ENCODE results near the gene ZNF385B. TPM values are rescaled to one million over a fixed set of nuclear protein-coding genes. Genes with fewer than 3 reads are reported as not detected.

The ZNF385B gene
- total and polyA plus RNA-seq, 4 donors, result 3.0 to 7.2 (median 3.9) TPM

DNA sequence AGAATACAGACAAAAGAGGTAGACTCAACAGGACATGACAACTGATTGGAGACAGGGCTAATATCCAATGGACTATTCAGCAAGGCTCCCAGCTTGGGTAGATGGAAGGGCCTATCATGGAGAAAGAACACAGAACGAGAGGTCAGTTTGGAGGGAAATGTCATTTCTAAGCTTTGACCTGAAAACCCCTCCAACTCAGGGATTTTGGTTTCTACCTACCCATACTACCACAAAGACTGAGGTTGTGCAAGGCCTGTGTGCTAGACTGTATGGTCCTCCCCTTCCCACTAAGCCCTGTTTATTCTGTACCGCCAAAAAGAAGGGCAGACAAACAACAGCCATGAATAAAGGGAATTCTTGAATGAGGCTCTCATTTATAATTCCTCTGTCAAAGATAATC lies 288.9 kb downstream of the ZNF385B start:
- H3K36me3 ChIP-seq (ENCODE audit: control insufficient read depth in 4 of 4, insufficient read depth in 3 of 4, low read depth in 1 of 4, low read length in 3 of 4), result no peaks in the 10 kb centered on the region
- no peaks in the 10 kb centered on the region for H3K27me3 ChIP-seq (ENCODE audit: control insufficient read depth in 4 of 4, insufficient read depth in 4 of 4, low read length in 3 of 4)
- H3K4me3 ChIP-seq (ENCODE audit: low read depth in 1 of 3, low read length in 3 of 3), result no peak overlapping the region
- no peaks in the 10 kb centered on the region for H3K9me3 ChIP-seq (ENCODE audit: control insufficient read depth in 4 of 4, low read length in 3 of 4)
- H3K4me1 ChIP-seq (ENCODE audit: control insufficient read depth in 4 of 4, insufficient read depth in 4 of 4, low read length in 3 of 4), result peaks cover 6 to 27% (median 17%) of the 10 kb centered on the region in 4 donors
- no peak overlapping the region for H3K27ac ChIP-seq (ENCODE audit: low read depth in 1 of 2, low read length in 2 of 2)
- 78% methylated on average over 2 of the region's 2 CpGs for WGBS
- TF ChIP-seq, protein P1, sequence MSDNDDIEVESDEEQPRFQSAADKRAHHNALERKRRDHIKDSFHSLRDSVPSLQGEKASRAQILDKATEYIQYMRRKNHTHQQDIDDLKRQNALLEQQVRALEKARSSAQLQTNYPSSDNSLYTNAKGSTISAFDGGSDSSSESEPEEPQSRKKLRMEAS (IDR thresholded peaks at IDR 0.05), result no peak
- TF ChIP-seq, protein P2, sequence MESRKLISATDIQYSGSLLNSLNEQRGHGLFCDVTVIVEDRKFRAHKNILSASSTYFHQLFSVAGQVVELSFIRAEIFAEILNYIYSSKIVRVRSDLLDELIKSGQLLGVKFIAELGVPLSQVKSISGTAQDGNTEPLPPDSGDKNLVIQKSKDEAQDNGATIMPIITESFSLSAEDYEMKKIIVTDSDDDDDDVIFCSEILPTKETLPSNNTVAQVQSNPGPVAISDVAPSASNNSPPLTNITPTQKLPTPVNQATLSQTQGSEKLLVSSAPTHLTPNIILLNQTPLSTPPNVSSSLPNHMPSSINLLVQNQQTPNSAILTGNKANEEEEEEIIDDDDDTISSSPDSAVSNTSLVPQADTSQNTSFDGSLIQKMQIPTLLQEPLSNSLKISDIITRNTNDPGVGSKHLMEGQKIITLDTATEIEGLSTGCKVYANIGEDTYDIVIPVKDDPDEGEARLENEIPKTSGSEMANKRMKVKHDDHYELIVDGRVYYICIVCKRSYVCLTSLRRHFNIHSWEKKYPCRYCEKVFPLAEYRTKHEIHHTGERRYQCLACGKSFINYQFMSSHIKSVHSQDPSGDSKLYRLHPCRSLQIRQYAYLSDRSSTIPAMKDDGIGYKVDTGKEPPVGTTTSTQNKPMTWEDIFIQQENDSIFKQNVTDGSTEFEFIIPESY (IDR thresholded peaks at IDR 0.05), result no peak
- no peak for TF ChIP-seq YY1 (IDR thresholded peaks at IDR 0.05)
- TF ChIP-seq EGR1 (IDR thresholded peaks at IDR 0.05; ENCODE audit: low read depth in 2 of 2), result no peak
- no peak for TF ChIP-seq TAF1 (conservative IDR thresholded peaks at IDR 0.05)
- TF ChIP-seq, protein P3, sequence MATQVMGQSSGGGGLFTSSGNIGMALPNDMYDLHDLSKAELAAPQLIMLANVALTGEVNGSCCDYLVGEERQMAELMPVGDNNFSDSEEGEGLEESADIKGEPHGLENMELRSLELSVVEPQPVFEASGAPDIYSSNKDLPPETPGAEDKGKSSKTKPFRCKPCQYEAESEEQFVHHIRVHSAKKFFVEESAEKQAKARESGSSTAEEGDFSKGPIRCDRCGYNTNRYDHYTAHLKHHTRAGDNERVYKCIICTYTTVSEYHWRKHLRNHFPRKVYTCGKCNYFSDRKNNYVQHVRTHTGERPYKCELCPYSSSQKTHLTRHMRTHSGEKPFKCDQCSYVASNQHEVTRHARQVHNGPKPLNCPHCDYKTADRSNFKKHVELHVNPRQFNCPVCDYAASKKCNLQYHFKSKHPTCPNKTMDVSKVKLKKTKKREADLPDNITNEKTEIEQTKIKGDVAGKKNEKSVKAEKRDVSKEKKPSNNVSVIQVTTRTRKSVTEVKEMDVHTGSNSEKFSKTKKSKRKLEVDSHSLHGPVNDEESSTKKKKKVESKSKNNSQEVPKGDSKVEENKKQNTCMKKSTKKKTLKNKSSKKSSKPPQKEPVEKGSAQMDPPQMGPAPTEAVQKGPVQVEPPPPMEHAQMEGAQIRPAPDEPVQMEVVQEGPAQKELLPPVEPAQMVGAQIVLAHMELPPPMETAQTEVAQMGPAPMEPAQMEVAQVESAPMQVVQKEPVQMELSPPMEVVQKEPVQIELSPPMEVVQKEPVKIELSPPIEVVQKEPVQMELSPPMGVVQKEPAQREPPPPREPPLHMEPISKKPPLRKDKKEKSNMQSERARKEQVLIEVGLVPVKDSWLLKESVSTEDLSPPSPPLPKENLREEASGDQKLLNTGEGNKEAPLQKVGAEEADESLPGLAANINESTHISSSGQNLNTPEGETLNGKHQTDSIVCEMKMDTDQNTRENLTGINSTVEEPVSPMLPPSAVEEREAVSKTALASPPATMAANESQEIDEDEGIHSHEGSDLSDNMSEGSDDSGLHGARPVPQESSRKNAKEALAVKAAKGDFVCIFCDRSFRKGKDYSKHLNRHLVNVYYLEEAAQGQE (IDR thresholded peaks at IDR 0.05), result no peak
- TF ChIP-seq, protein P4, sequence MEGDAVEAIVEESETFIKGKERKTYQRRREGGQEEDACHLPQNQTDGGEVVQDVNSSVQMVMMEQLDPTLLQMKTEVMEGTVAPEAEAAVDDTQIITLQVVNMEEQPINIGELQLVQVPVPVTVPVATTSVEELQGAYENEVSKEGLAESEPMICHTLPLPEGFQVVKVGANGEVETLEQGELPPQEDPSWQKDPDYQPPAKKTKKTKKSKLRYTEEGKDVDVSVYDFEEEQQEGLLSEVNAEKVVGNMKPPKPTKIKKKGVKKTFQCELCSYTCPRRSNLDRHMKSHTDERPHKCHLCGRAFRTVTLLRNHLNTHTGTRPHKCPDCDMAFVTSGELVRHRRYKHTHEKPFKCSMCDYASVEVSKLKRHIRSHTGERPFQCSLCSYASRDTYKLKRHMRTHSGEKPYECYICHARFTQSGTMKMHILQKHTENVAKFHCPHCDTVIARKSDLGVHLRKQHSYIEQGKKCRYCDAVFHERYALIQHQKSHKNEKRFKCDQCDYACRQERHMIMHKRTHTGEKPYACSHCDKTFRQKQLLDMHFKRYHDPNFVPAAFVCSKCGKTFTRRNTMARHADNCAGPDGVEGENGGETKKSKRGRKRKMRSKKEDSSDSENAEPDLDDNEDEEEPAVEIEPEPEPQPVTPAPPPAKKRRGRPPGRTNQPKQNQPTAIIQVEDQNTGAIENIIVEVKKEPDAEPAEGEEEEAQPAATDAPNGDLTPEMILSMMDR (IDR thresholded peaks at IDR 0.05; ENCODE audit: low read depth, low read length, missing input control), result no peak
- TF ChIP-seq GABPA (IDR thresholded peaks at IDR 0.05 in 1 of 2, conservative IDR thresholded peaks at IDR 0.05 in 1 of 2), result no peak
- no peak for TF ChIP-seq RAD21 (IDR thresholded peaks at IDR 0.05)
- TF ChIP-seq FOXA1 (IDR thresholded peaks at IDR 0.05), result no peak
- TF ChIP-seq FOXA2 (IDR thresholded peaks at IDR 0.05), result no peak
- TF ChIP-seq HNF4A (conservative IDR thresholded peaks at IDR 0.05), result no peak
- TF ChIP-seq SP1 (IDR thresholded peaks at IDR 0.05), result no peak
- no peak for TF ChIP-seq HNF4G (IDR thresholded peaks at IDR 0.05)
- TF ChIP-seq JUND (IDR thresholded peaks at IDR 0.05), result no peak
- TF ChIP-seq, protein P5, sequence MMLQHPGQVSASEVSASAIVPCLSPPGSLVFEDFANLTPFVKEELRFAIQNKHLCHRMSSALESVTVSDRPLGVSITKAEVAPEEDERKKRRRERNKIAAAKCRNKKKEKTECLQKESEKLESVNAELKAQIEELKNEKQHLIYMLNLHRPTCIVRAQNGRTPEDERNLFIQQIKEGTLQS (IDR thresholded peaks at IDR 0.05), result no peak
- no peak for TF ChIP-seq RXRA (IDR thresholded peaks at IDR 0.05)
- no peak for TF ChIP-seq NR2F2 (IDR thresholded peaks at IDR 0.05)
- no peak for DNase-seq (ENCODE audit: low spot score)
- H3K9ac ChIP-seq (ENCODE audit: low read depth in 1 of 2, low read length in 2 of 2), result no peak overlapping the region
